DMS53 (cell line): ENCODE results near the gene ELMO3.

Experiments used
- DNase-seq: peaks from one replicate; lab custom pipeline; 2025; lab: John Stamatoyannopoulos, UW

The ELMO3 gene

DNA sequence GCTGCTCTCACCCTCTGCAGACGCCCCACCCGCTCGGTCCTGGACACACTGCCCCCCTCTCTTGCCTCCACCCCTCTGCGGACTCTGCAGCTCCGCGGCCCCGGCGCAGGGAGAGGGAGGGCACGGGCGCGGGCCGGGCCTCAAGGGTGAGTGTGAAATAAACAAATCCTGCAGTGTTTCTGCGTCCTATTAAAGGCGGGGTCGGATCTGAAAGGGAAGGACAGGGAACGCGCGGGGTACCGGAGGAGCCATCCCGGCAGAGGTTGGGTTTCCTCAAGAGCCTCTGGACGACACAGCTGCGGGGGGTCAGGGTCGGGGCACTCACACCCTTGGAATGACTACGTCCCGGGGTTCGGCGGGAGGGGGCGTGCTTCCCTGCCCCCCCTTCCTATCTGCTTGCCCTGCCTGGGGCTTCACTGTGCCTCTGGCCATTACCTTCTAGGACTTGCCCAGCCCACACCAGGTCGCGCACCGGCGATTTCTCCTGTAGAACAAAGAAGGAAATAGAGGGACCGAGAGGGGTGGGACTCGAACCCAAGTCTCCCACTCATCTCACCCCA lies 34.9 kb upstream of the ELMO3 start:
- peak; percentile 71 for DNase-seq

DNA sequence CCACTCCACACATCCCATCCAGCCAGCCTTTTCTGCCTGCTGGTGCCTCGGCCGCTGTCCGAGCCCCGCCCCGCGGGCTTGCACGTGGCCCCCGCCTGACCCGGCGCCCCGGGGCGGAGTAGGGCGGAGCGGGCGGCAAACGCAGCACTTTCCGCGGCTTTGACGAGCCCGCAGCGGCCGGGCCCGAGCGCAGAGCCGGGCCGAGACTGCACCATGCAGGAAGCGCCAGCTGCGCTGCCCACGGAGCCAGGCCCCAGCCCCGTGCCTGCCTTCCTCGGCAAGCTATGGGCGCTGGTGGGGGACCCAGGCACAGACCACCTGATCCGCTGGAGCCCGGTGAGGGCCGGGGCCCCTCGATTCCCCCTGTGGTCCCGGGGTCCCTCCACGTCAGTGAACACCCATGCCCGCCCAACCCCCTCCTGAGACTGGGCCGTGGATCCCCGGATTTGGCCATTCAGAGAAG lies 34.3 kb upstream of the ELMO3 start, which contains the start of gene HSF4:
Gene HSF4 (plus strand): TSS at position 147 of the 463 bp plus-strand sequence. CDS start 67 bp downstream, at position 214.
- DNase-seq: peak; percentile 88

DNA sequence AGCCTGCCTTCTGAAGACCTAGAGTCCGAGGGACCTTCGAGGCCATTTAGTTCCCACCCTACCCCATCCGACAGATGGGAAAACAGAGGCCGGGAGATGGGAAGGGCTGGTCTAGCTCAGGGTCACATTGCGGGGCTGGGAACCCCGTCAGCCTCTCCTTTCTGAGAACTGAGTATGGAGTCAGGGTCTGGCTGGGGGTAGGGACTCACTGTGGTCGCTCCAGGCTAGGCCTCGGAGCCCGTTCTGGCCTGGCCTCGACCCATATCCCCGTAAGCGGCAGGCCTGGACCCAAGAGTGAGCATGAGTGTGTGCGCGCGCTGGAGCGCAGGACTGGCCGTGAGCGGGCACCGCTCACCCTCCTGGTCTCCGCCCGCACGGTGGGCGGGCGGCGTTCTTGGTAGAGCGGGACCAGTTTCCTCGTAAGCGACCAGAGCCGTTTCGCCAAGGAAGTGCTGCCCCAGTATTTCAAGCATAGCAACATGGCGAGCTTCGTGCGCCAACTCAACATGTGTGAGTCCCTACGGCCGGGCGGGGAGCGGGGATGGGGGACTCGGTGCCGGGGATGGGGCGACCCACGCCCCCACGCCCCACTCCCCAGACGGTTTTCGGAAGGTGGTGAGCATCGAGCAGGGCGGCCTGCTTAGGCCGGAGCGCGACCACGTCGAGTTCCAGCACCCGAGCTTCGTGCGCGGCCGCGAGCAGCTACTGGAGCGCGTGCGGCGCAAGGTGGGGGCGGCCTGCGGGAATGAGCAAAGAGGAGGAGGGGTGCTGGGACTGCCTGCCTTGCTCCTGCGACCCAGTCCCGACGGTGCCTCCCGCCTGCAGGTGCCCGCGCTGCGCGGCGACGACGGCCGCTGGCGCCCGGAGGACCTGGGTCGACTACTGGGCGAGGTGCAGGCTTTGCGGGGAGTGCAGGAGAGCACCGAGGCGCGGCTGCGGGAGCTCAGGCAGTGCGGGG lies 33.5 kb upstream of the ELMO3 start:
- DNase-seq: no peak

DNA sequence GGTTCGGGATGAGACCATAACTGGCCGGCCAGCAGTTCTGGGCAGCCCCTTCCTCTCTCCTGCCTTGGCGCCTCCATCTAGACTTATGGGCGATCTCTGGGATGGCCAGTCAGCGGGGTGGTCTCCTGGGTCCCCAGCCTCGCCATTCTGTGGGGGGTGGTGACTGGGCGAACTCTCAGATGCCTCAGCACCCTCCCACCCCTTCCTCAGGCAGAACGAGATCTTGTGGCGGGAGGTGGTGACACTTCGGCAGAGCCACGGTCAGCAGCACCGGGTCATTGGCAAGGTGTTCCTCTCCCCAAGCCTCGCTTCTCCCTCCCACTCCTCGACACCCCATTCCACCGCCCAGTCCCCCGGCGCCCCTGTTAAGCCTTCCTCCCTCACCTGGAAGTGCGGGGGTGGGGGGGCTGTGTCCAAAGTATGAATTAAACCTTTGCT lies 32.8 kb upstream of the ELMO3 start:
- no peak for DNase-seq

DNA sequence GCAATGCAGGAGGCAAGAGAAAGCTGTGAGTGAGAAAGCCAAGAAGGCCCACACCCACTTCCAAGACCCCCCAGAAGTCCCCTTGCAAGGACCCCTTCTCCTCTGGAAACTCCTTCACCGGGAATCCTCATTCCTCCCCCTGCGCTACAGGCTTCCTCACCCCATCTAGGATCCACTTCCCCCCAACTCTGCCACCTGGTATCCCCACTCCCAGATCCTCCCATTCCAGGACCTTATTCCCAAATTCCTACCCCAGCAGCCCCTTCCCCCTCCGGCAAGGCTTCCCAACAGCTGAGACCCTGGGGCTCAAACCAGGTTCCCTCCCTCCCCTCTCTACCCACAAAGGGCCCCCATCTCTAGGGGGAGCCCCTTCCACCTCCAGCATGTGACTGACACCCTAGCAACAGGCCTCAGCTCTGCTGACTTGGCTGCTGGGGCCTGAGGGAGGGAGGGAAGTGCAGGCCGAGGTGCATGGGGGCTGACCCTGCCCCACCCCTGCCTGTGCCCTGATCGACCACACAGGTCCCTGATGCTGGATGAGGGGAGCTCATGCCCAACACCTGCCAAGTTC lies 32.2 kb upstream of the ELMO3 start:
- no peak for DNase-seq

DNA sequence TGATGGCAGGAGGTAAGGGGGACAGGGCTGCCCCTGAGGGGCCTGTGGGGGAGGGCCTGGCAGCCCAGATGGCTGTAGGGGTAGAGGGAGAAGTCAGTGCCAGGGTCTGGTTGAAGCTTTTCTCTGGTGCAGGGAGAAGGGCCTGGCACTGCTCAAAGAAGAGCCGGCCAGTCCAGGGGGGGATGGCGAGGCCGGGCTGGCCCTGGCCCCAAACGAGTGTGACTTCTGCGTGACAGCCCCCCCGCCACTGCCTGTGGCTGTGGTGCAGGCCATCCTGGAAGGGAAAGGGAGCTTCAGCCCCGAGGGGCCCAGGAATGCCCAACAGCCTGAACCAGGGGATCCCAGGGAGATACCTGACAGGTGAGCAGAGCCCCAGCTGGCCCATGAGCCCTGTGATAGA lies 31.3 kb upstream of the ELMO3 start:
- DNase-seq: no peak

DNA sequence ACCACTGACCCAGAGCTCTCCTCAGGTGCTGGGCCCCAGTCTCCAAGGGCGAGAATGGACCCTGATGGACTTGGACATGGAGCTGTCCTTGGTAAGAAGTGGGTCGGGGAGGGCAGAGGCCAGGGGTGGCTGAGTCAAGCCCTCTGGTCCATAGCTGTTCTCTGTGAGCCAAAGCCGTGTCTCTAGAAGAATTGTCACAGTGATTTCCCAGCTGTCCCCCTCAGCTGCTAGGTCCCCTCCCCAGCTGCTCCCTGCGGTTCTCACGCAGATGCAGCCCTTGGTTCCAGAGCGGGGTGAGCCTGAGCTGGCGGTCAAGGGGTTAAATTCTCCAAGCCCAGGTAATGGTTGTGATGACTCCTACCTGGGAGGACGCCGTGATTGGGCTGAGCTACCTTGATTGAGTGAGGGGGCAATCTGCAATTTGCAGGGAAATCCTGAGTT lies 29.9 kb upstream of the ELMO3 start:
- no peak for DNase-seq

DNA sequence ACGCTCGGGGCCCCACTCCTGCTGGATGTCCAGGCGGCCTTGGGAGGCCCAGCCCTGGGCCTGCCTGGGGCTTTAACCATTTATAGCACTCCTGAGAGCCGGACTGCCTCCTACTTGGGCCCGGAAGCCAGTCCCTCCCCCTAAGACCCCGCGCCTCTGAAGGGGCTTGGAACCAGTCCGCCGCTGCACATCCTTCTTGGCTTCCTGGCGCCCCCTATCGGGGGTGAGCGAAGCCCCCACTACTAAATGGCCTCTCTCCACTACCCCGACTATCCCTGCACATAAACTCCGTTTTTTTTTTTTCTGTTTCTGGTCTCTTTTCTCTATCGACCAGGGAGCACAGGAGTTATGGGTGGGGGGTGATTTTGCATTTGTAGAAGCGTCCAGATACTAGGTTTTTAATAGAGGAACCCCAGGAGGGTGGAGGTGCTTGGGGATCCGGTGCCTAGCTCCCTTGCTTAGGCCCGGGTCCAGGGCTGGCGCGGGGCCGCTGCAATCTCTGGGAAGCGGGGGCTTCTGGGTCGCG lies 29.2 kb upstream of the ELMO3 start:
- peak; percentile 49 for DNase-seq

DNA sequence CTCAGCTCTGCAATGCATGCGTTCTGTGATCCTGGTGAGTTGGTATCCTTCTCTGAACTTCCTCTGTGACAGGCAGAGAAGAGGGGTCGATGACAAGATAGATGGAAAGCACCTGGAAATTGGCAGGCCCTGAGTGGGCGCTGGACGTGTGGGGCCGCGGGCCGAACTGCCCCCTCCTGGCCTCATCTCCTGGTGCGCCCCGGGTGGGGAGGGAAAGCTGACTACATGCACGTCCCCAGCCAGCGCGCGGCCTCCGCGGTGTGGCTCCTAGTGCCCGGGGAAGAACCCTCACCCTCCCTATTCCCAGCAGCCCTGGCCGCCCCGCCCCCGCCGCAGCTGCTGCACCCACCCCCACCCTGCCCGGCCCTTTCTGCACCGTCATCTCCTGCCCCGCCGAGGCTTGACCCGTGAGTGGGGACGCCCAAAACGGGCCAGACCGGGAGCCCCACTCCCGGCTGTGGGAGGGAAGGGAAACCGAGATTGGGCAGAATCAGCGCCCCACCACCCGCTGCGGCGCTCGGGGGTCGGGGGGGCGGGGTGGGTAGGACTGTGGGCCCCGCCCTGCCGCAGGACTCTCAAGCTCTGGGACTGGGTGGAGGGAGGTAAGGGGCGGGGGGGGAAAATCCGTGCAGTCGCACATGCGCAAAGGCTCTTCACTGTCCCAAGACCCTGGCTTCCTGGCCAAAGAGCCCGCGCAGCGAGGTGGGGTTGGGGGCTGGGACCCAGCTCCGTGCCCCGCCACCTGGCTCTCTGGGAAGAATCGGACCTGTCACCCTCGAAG lies 28.6 kb upstream of the ELMO3 start, which contains the start of gene NOL3:
Gene NOL3 (plus strand): TSS at position 371 of the 781 bp plus-strand sequence.
- DNase-seq: peak; percentile 91

DNA sequence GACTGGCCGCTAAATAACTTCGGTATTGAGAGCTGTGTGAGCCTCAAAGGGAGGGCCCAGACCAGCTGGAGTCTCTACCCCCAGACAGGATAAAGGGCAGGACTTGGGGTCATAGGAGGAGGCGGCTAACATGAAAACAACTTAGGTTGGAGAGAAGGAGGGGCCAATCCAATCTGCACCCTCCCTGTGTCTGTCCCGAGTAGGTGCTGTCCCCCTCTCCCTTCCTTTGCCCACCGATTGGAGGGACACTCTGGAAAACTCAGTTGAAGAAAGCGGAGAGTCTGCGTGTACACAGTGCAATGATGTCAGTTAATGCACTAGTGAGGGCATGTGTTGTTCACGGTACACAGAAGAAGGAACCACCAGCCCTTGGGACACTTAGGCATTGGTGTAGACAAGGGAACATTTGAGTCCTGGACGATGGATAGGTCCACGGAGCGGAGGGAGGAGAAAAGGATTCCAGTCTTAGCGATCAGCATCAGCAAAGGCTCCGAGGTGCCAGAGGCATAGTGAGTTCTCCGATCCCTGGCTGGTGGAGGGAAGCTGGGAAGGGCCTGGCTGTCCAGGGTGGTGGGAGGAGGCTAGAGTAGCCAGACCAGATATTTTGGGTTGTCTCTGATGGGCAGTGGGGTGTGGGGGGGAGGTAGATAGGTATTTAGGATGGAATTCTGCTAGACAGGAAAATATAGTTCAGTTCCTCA lies 27.8 kb upstream of the ELMO3 start:
- DNase-seq: peak; percentile 74

DNA sequence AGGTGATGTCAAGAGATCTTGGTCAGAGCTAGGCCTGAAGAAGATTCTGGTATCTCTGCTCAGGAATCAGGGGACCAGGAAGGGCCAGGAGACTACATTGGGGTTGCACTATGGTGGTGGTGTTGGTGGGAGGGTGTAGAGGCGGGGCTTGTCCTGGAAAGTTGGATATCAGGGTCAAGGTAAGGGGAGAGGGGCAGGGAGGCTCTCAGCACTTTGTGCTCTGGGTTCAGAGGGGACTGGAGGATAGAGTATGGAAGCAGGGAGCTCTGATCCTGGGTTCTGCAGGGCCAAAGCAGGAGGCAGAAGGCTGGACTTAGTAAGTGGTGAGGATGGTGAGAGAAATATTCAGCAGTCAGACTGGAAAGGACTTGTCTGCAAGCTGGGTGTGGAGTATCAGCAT lies 25.6 kb upstream of the ELMO3 start:
- peak; percentile 69 for DNase-seq

DNA sequence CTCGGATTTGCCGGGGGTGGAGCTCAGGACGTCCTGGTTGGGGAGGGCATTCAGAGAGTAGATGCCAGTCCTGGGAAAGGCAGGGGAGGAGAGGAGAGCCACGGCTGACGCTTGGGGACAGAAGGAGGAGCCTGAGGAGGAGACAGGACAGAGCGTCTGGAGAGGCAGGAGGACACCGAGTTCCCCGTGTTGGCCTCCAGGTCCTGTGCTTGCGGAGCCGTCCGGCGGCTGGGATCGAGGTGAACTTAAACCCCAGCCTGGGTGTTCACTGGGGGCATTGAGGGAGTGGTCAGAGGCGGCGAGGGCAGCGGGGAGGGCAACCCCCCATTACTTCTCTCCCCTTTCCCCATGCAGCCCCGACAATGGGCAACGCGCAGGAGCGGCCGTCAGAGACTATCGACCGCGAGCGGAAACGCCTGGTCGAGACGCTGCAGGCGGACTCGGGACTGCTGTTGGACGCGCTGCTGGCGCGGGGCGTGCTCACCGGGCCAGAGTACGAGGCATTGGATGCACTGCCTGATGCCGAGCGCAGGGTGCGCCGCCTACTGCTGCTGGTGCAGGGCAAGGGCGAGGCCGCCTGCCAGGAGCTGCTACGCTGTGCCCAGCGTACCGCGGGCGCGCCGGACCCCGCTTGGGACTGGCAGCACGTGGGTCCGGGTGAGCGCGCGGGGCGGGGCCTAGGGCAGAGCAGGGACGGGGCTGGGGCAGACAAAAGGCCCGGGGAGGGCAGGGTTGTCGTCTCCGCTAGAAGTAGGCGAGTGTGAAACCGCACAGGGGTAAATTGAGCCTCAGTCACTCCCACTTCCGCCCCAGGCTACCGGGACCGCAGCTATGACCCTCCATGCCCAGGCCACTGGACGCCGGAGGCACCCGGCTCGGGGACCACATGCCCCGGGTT lies 24.9 kb upstream of the ELMO3 start:
- peak; percentile 96 for DNase-seq

DNA sequence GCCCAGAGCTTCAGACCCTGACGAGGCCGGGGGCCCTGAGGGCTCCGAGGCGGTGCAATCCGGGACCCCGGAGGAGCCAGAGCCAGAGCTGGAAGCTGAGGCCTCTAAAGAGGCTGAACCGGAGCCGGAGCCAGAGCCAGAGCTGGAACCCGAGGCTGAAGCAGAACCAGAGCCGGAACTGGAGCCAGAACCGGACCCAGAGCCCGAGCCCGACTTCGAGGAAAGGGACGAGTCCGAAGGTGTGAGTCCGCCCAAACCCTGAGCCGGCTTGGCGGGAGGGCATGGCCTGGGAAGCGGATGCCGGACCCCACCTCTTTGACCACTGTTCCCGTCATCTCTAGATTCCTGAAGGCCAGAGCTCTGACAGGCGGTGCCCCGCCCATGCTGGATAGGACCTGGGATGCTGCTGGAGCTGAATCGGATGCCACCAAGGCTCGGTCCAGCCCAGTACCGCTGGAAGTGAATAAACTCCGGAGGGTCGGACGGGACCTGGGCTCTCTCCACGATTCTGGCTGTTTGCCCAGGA lies 24.2 kb upstream of the ELMO3 start:
- DNase-seq: no peak

DNA sequence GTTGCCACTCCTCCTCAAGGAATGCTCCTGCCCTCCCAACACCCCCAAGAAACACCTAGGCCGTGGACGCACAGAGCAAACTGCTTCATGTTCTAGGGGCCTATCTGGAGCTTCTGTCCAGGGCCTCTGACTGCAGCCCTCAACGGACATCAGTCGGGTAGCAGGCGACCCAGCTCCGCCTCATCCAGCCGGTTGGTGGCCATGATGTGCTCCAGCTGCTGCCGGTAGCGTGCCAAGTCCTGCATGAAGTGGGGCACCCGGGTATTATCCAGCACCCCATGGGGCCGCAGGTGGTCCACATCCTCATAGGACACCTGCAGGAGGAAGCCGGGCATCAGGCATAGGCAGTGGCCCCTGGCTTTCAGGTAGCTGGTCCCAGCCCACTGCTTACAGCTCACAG lies 22.3 kb upstream of the ELMO3 start:
- DNase-seq: no peak

DNA sequence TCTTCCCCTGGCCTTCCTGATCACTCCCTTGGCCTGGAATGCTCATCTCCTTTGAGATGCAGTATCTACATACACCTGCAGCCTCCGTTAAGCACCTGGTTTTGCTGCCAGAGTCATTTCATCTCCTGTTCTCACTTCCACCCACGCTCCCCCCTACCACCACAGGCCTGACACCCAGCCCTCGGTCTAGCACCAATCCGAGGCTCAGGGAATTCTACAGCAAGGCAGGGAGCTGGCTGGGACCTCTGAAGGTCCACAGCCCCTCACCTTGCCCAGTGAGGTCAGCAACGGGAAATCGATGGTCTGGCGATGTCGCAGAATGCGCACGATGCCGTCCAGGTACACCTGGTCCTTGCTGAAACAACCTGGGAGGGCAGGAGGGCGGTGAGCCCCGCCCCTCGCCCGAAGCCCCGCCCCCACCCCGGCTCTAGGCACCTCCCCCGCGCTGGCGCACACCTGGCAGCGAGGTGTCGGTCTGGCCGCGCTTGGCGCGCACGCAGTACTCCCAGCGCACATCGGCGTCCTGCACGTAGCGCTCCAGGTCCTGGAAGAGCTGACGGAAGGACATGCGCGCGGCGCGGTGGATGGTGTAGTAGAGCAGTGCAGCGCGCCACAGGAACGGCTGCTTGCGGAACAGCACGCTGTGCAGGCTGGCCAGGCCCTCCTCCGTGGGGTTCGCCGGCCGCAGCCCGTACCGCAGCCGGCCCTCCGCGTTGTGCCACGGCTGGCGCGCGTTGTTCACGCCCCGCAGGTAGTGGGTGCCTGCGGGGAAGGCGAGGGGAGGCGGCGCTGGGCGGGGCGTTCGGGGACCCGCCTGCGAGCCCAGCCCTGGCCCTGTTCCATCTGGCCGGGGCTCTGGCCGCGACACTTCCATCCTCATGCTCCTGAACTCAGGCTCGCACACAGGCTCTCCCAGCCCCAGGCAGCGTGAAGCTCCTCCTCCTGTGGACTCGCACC lies 20.9 kb upstream of the ELMO3 start:
- DNase-seq: peak; percentile 98

DNA sequence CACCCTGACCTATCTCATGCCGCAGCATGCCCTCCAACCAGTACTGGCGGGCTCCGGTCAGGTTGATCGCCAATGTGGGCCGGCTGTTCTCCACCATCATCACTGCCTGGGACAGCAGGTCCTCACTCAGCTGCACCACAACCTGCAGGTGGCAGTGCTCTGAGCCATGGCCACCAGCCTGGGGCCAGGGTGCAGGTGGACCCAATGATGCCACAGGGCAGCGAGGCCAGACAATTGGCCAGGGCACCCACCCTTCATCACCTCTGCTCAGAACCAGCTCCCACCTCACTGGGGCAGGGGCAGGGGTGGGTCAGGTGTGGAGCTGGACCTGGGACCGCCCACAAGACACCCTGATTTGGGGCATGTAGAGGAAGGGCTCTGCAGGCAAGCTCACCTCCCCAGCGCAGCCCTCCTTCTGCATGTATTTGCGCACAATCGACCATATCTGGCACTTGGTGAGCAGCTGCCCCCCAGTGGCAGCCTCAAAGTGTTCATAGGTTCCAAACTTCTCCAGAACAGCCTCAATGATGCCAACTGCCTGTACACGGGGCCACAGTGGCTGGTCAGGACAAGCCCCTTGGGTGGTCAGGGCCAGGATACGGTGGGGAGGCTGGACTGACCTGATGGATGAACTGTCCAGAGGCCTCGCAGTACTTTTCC lies 19.4 kb upstream of the ELMO3 start:
- DNase-seq: peak; percentile 40

DNA sequence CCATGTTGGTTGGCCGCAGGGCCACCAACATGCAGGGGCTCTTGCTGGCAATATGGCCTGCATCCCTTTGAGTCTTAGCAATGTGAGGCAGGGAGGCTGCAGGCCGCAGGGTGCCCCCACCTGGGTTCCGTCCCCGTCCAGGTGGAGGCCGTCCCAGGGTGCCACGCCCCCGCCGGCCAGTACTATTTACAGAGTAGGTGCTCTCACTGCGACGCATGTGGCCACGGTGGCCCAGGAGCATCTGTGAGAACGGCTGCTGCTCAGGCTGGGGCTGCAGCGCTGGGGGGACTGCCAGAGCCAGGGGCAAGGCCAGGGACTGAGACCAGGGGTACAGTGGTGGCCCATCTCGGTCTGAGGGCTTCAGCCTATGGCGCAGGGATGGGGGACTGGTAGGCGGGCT lies 18.8 kb upstream of the ELMO3 start:
- no peak for DNase-seq

DNA sequence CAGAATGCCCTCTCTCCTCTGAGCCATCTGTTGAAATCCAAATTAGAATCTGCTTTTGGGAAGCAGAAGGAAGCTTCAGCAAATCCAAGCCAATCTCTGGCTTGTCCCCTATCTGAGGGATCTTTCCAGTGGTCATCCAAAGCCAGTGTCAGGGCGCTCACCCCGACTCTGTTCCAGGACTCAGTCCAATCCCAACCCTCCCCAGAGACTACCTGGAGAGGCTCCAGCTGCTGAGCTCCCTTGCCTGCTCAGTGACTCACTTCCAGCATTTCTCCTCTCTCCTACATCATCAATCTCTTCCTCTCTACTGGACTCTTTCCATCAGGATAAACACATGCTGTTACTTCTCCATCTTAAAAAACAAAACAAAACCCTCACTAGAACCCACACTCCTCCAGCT lies 17.6 kb upstream of the ELMO3 start:
- no peak for DNase-seq
